Thyroid gland (tissue), 4 donors: Measurements from ENCODE around the gene KIF21A. TPM values are rescaled to one million over a fixed set of nuclear protein-coding genes. Genes with fewer than 3 reads are reported as not detected.

Source experiments
- DNase-seq, 2 donors: peaks; one replicate each; pipeline ENCODE4 v3.0.0-alpha.2; 2019
- H3K27ac ChIP-seq, 3 donors: fragments of 200-600 bp; sonication (generic); 1 replicate in 2 of 3; 2 replicates in 1 of 3; pipeline ENCODE4 v1.5.1; 2016 to 2019; ENCODE audit warnings: mild to moderate bottlenecking in 1 of 3, moderate library complexity in 1 of 3
- H3K27me3 ChIP-seq: fragments of 200-600 bp; sonication (generic); one replicate; pipeline ENCODE4 v1.5.1; 2019
- H3K36me3 ChIP-seq, 2 donors: fragments of 200-600 bp; sonication (generic); one replicate each; pipeline ENCODE4 v1.5.1; 2016 to 2019
- H3K4me1 ChIP-seq, 2 donors: fragments of 200-600 bp; sonication (generic); one replicate each; pipeline ENCODE4 v1.5.1; 2017 to 2019
- H3K4me3 ChIP-seq, 3 donors: fragments of 200-600 bp; sonication (generic); replicated peaks in 1 of 3; 1 replicate in 2 of 3; 2 replicates in 1 of 3; pipeline ENCODE4 v1.5.1; 2016; ENCODE audit warnings: mild to moderate bottlenecking in 1 of 3
- H3K9me3 ChIP-seq: fragments of 200-600 bp; sonication (generic); one replicate; pipeline ENCODE4 v1.5.1; 2017
- POLR2A ChIP-seq, 2 donors: fragments of 450-650 bp; IDR thresholded peaks; one replicate each; pipeline ENCODE4 v1.6.1; 2017; ENCODE audit warnings: antibody characterized with exemption in 2 of 2, mild to moderate bottlenecking in 2 of 2, moderate library complexity in 1 of 2
- WGBS, 2 donors: methylation state at CpG; one replicate each; pipeline ENCODE4 v1.1.5; 2017; 5-methylcytosine and 5-hydroxymethylcytosine counted together
- intact Hi-C: fragments of 100-400 bp; cut with DNase I; formaldehyde crosslinking; loops from one replicate; pipeline ENCODE4 v1.15.1; 2023
- total RNA-seq, 4 donors: library from RNA; depleted of rRNA; stranded (reverse); fragments of >200 nt; gene quantifications; one replicate each; pipeline ENCODE4 v1.2.3, GENCODE V29; 2016
- TF ChIP-seq, protein P1 (sequence below), 6 experiments: fragments of 200-600 bp in 3 of 6; fragments of 450-650 bp in 3 of 6; sonication (generic) in 3 of 6; IDR thresholded peaks; one replicate each; pipeline ENCODE4 v1.5.1; 2016 to 2019; ENCODE audit warnings: antibody characterized with exemption in 6 of 6, mild to moderate bottlenecking in 2 of 6, inconsistent platforms in 1 of 6, moderate library complexity in 1 of 6

KIF21A gene
- total RNA-seq, 4 donors from 2014 or later = 17.5 to 149 (median 33.1) TPM

DNA sequence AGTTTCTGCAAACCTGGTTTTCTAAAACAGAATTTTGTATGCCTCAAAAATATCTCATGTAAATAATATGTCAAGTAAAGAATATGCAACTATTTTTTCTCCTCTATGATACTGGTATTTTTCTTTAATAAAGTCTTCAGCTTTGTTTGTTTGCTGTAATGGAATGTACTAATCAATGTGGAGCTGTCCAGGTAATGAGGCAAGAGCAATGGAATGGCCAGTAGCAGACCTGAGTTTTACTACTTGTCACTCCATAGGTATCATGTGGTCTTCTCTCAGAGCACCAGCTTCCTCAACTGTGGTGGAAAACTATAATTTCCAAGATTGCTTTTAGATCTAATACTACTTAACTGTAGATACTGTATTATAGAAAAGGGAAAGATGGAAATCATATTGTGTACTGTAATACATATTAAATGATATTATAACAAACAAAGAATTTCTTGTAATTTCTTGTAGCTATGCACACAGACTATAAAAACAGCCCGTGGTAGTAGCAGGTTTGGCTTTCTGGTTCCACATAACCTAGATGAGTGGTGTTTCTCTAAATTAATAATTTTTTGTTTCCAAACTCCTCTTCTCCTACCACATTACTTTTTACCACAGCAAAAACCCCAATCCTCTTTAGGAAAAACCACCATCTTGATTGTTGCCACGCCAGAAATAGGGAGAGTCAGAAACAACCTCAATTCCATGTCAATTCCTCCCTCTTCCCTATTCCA lies 70.6 kb downstream of the KIF21A start:
- intact Hi-C loops = no loop called here
- no peaks in the 10 kb centered on the region for H3K9me3 ChIP-seq
- no peaks in the 10 kb centered on the region for H3K27me3 ChIP-seq
- no peaks in the 10 kb centered on the region for H3K36me3 ChIP-seq
- H3K4me3 ChIP-seq = no peak overlapping the region
- WGBS, 2 donors = 91 to 94% methylated on average over 2 of the region's 2 CpGs
- no peak for DNase-seq
- H3K27ac ChIP-seq = no peak overlapping the region
- TF ChIP-seq, protein P1, sequence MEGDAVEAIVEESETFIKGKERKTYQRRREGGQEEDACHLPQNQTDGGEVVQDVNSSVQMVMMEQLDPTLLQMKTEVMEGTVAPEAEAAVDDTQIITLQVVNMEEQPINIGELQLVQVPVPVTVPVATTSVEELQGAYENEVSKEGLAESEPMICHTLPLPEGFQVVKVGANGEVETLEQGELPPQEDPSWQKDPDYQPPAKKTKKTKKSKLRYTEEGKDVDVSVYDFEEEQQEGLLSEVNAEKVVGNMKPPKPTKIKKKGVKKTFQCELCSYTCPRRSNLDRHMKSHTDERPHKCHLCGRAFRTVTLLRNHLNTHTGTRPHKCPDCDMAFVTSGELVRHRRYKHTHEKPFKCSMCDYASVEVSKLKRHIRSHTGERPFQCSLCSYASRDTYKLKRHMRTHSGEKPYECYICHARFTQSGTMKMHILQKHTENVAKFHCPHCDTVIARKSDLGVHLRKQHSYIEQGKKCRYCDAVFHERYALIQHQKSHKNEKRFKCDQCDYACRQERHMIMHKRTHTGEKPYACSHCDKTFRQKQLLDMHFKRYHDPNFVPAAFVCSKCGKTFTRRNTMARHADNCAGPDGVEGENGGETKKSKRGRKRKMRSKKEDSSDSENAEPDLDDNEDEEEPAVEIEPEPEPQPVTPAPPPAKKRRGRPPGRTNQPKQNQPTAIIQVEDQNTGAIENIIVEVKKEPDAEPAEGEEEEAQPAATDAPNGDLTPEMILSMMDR (IDR thresholded peaks at IDR 0.05) = no peak
- no peak for TF ChIP-seq POLR2A (IDR thresholded peaks at IDR 0.05)
- peaks cover 0 to 12% of the 10 kb centered on the region in 2 donors for H3K4me1 ChIP-seq

GRCh38 chr12:39369756-39370155 lies 73.2 kb downstream of the KIF21A start:
- Histone ChIP-seq H3K4me1 (peaks cover 0 to 4% of the 10 kb centered on the region in 2 donors), H3K4me3 (no peak overlapping the region), H3K9me3 (no peaks in the 10 kb centered on the region), H3K27me3 (no peaks in the 10 kb centered on the region), H3K36me3 (no peaks in the 10 kb centered on the region), H3K27ac (no peak overlapping the region)
- intact Hi-C loops = no loop called here
- 85 to 87% methylated on average over 2 of the region's 2 CpGs for WGBS, 2 donors
- TF ChIP-seq, protein P1 (IDR thresholded peaks at IDR 0.05) = no peak
- no peak for TF ChIP-seq POLR2A (IDR thresholded peaks at IDR 0.05)
- no peak for DNase-seq

GRCh38 chr12:39368891-39369290 lies 74.0 kb downstream of the KIF21A start:
- no peaks in the 10 kb centered on the region for H3K9me3 ChIP-seq
- no peak overlapping the region for H3K27ac ChIP-seq
- DNase-seq = no peak
- H3K27me3 ChIP-seq = no peaks in the 10 kb centered on the region
- no peaks in the 10 kb centered on the region for H3K36me3 ChIP-seq
- no peak overlapping the region for H3K4me3 ChIP-seq
- intact Hi-C loops = no loop called here
- no peak for TF ChIP-seq POLR2A (IDR thresholded peaks at IDR 0.05)
- TF ChIP-seq, protein P1 (IDR thresholded peaks at IDR 0.05) = no peak
- WGBS, 2 donors = 100% methylated on average over 2 of the region's 2 CpGs
- H3K4me1 ChIP-seq = no peaks in the 10 kb centered on the region

GRCh38 chr12:39368096-39368495 lies 74.8 kb downstream of the KIF21A start:
- Histone ChIP-seq H3K27me3 (no peaks in the 10 kb centered on the region), H3K4me3 (no peak overlapping the region), H3K27ac (no peak overlapping the region), H3K4me1 (no peaks in the 10 kb centered on the region), H3K9me3 (no peaks in the 10 kb centered on the region), H3K36me3 (no peaks in the 10 kb centered on the region)
- DNase-seq = no peak
- intact Hi-C loops = no loop called here
- WGBS, 2 donors = 49 to 79% methylated on average over 1 of the region's 1 CpG
- TF ChIP-seq, protein P1 (IDR thresholded peaks at IDR 0.05) = no peak
- TF ChIP-seq POLR2A (IDR thresholded peaks at IDR 0.05) = no peak

DNA sequence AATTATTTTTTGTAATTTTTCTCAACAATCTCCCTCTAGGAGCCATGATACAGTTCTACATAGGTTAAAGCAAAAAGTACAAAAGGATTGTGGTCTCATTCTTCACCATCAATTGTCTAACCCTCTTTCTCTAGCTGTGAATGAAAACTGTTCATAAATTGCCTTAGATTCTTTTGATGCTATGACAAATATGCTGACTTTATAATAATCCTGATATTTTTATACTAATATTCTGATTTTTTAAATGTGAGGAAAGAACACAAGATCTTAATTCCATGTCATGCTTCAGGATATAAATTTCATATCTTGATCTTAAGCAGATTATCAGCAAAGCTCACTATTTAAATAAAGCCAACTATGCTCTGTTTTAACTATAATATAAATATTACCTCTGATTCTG lies 75.4 kb downstream of the KIF21A start:
- no peak overlapping the region for H3K27ac ChIP-seq
- no peaks in the 10 kb centered on the region for H3K27me3 ChIP-seq
- no peak for DNase-seq
- no peaks in the 10 kb centered on the region for H3K4me1 ChIP-seq
- no peak overlapping the region for H3K4me3 ChIP-seq
- intact Hi-C loops = no loop called here
- H3K9me3 ChIP-seq = no peaks in the 10 kb centered on the region
- TF ChIP-seq, protein P1 (IDR thresholded peaks at IDR 0.05) = no peak
- no peak for TF ChIP-seq POLR2A (IDR thresholded peaks at IDR 0.05)
- no peaks in the 10 kb centered on the region for H3K36me3 ChIP-seq
